A673 (cell line): Measurements from ENCODE around the gene MTMR12.

ENCODE experiments used
- EZH2 ChIP-seq: fragments of 200-600 bp; sonication (generic); IDR thresholded peaks from 2 replicates; pipeline ENCODE4 v1.6.1; 2017; ENCODE audit warnings: borderline replicate concordance, low read depth, mild to moderate bottlenecking, mixed read lengths, antibody characterized with exemption, low read length; ENCODE audit not compliant: poor library complexity, severe bottlenecking
- TF ChIP-seq, protein P1 (sequence below): fragments of 300-800, 200-600 bp; sonication (generic); conservative IDR thresholded peaks from 2 replicates; pipeline ENCODE4 v1.5.1; 2017; ENCODE audit warnings: low read depth, mild to moderate bottlenecking, antibody characterized with exemption, low read length, moderate library complexity, mixed read lengths

DNA sequence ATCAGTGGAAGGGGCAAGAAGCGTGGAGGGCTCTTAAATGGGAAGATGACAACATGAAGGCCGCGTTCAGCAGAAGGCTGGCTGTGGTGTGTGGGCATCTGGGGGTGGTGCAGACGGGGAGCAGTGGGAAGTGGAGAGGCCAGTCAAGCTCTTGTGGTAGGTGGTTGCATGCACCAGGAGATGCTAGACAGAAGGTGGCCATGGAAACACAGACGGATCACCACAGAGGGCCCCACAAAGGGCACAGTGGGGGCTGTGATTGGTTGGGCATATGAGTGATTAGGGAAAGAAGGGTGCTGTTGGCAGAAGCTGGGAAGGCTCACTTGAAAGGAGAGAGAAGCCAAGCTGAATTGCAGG is 14.7 kb downstream of the MTMR12 start:
- TF ChIP-seq, protein P1, sequence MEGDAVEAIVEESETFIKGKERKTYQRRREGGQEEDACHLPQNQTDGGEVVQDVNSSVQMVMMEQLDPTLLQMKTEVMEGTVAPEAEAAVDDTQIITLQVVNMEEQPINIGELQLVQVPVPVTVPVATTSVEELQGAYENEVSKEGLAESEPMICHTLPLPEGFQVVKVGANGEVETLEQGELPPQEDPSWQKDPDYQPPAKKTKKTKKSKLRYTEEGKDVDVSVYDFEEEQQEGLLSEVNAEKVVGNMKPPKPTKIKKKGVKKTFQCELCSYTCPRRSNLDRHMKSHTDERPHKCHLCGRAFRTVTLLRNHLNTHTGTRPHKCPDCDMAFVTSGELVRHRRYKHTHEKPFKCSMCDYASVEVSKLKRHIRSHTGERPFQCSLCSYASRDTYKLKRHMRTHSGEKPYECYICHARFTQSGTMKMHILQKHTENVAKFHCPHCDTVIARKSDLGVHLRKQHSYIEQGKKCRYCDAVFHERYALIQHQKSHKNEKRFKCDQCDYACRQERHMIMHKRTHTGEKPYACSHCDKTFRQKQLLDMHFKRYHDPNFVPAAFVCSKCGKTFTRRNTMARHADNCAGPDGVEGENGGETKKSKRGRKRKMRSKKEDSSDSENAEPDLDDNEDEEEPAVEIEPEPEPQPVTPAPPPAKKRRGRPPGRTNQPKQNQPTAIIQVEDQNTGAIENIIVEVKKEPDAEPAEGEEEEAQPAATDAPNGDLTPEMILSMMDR, result no peak
- TF ChIP-seq EZH2, result no peak
